K562 (cell line): Measurements from ENCODE around the gene LMAN2. TPM values are rescaled to one million over a fixed set of nuclear protein-coding genes. Genes with fewer than 3 reads are reported as not detected.

ENCODE experiments used
- ATAC-seq: fragments of 200-7000 bp; cut with Tn5 transposase; 3 replicates; pipeline ENCODE4 v1.9.1; 2020; ENCODE audit warnings: moderate library complexity
- BruUV-seq: library from RNA; stranded (reverse); fragments of 400-500 nt; replicated peaks from 2 replicates; lab custom pipeline; 2021; lab: Mats Ljungman, UMichigan
- CTCF ChIA-PET: fragments of 300-600 bp; formaldehyde crosslinking; extraction: SDS; loops from one replicate; lab custom pipeline; 2021; ENCODE audit warnings: low intra/inter-chr PET ratio; lab: Yijun Ruan, JAX
- POLR2A ChIA-PET: fragments of 300-600, 350-650 bp; sonication (Branson Sonifier 250); formaldehyde crosslinking; extraction: SDS; loops from one replicate; lab custom pipeline; 2021; ENCODE audit warnings: antibody characterized with exemption, inconsistent platforms; lab: Yijun Ruan, JAX
- DNase-seq, 4 experiments: peaks; one replicate each; pipeline versions ENCODE4 v3.0.0 to v3.0.0-alpha.2; 2011 to 2018; ENCODE audit warnings: low spot score in 3 of 4, mixed read lengths in 3 of 4; ENCODE audit errors: extremely low read depth in 1 of 4
- FAIRE-seq: peaks from 2 replicates; lab custom pipeline; 2011; peaks lifted over from hg19 to GRCh38; lab: Jason Lieb, UNC
- H2AFZ ChIP-seq: 2 replicates; pipeline ENCODE4 v1.6.0; 2011; ENCODE audit warnings: low read depth, low read length, control low read depth, inconsistent platforms
- H3K27ac ChIP-seq: fragments of 200-600 bp; 3 replicates; pipeline ENCODE4 v1.8.0; 2011; ENCODE audit warnings: low read depth, mild to moderate bottlenecking, control low read depth, inconsistent platforms, low read length, moderate library complexity, mixed read lengths; ENCODE audit errors: extremely low read depth
- H3K27me3 ChIP-seq, 2 experiments: fragments of 300-600 bp in 1 of 2; 2 replicates in 1 of 2; 3 replicates in 1 of 2; pipeline versions ENCODE4 v1.6.0 to v1.8.0; 2011; ENCODE audit warnings: inconsistent platforms in 2 of 2, low read length in 2 of 2, mild to moderate bottlenecking in 1 of 2, mixed read lengths in 1 of 2, moderate library complexity in 1 of 2; ENCODE audit not compliant: control insufficient read depth in 2 of 2, insufficient read depth in 2 of 2
- H3K36me3 ChIP-seq: fragments of 300-600 bp; 3 replicates; pipeline ENCODE4 v1.8.0; 2011; ENCODE audit warnings: mild to moderate bottlenecking, low read length, inconsistent platforms; ENCODE audit not compliant: control insufficient read depth, insufficient read depth
- H3K4me1 ChIP-seq, 2 experiments: fragments of 200-600 bp in 1 of 2; replicated peaks in 1 of 2; 2 replicates in 1 of 2; 3 replicates in 1 of 2; pipeline versions ENCODE4 v1.5.1 to v1.8.0; 2011; ENCODE audit warnings: inconsistent platforms in 2 of 2, low read length in 2 of 2, mild to moderate bottlenecking in 1 of 2, mixed read lengths in 1 of 2, moderate library complexity in 1 of 2; ENCODE audit not compliant: control insufficient read depth in 2 of 2, insufficient read depth in 2 of 2
- H3K4me2 ChIP-seq: 2 replicates; pipeline ENCODE4 v1.6.1; 2011; ENCODE audit warnings: low read length, control low read depth, inconsistent platforms, mixed read lengths; ENCODE audit not compliant: insufficient read depth
- H3K4me3 ChIP-seq: fragments of 200-600 bp; sonication (generic), shearing (Covaris generic); 2 replicates; pipeline ENCODE4 v1.5.1; 2016; ENCODE audit warnings: control low read depth, inconsistent platforms
- H3K79me2 ChIP-seq: fragments of 200-600 bp; 3 replicates; pipeline ENCODE4 v1.8.0; 2011; ENCODE audit warnings: low read length, inconsistent platforms; ENCODE audit not compliant: control insufficient read depth, insufficient read depth
- H3K9ac ChIP-seq, 2 experiments: 2 replicates each; pipeline versions ENCODE4 v1.6.0 to v1.6.1; 2011; ENCODE audit warnings: low read depth in 2 of 2, low read length in 2 of 2, control low read depth in 1 of 2, inconsistent platforms in 1 of 2, mild to moderate bottlenecking in 1 of 2, mixed read lengths in 1 of 2; ENCODE audit not compliant: insufficient read depth in 1 of 2
- H3K9me1 ChIP-seq: one replicate; pipeline ENCODE4 v1.6.0; 2011; ENCODE audit warnings: inconsistent platforms, mild to moderate bottlenecking, low read length, moderate library complexity; ENCODE audit not compliant: control insufficient read depth, insufficient read depth
- H3K9me3 ChIP-seq: replicated peaks from 2 replicates; pipeline ENCODE4 v1.5.1; 2011; ENCODE audit warnings: low read depth, low read length, inconsistent platforms; ENCODE audit not compliant: control insufficient read depth, insufficient read depth
- H4K20me1 ChIP-seq: replicated peaks from 2 replicates; pipeline ENCODE4 v1.6.1; 2011; ENCODE audit warnings: low read length, inconsistent platforms, mixed read lengths; ENCODE audit not compliant: control insufficient read depth, insufficient read depth
- COPS2 ChIP-seq: fragments of 450-650 bp; conservative IDR thresholded peaks from 2 replicates; pipeline ENCODE4 v1.6.1; 2016; ENCODE audit warnings: mild to moderate bottlenecking, moderate library complexity
- DMBX1 ChIP-seq: fragments of 250-450 bp; sonication (Bioruptor Pico); IDR thresholded peaks from 2 replicates; pipeline ENCODE4 v1.8.0; 2022; ENCODE audit warnings: inconsistent platforms, mild to moderate bottlenecking, moderate library complexity, borderline replicate concordance
- FOXA3 ChIP-seq, 2 experiments: fragments of 450-650 bp in 1 of 2; sonication (generic) in 1 of 2; formaldehyde crosslinking; IDR thresholded peaks in 1 of 2; conservative IDR thresholded peaks in 1 of 2; 2 replicates each; pipeline versions ENCODE4 v1.4.0 to v1.8.0; 2020 to 2022; ENCODE audit warnings: mild to moderate bottlenecking in 2 of 2, missing genetic modification reagents in 1 of 2
- GATAD2A ChIP-seq: fragments of 450-650 bp; IDR thresholded peaks from 2 replicates; pipeline ENCODE4 v1.6.1; 2017
- RBM17 ChIP-seq: fragments of 200-400 bp; formaldehyde crosslinking; IDR thresholded peaks from 2 replicates; pipeline ENCODE4 v1.6.1; 2017; ENCODE audit warnings: low read depth, mild to moderate bottlenecking, low read length, borderline replicate concordance
- SMC3 ChIP-seq: conservative IDR thresholded peaks from 2 replicates; pipeline ENCODE4 v1.6.1; 2011; ENCODE audit warnings: low read depth, low read length, improper control_type of control experiment; ENCODE audit not compliant: insufficient read depth
- SPI1 ChIP-seq: IDR thresholded peaks from 2 replicates; pipeline ENCODE4 v1.6.1; 2011; ENCODE audit warnings: low read depth, low read length, control low read depth, borderline replicate concordance
- SRF ChIP-seq, 2 experiments: fragments of 250-450, 450-650 bp in 1 of 2; sonication (Bioruptor Pico) in 1 of 2; sonication (generic) in 1 of 2; formaldehyde crosslinking; IDR thresholded peaks; 2 replicates each; pipeline versions ENCODE4 v1.5.0 to v1.5.1; 2020 to 2022; ENCODE audit warnings: mild to moderate bottlenecking in 1 of 2, missing genetic modification reagents in 1 of 2
- ZNF316 ChIP-seq: fragments of 450-650 bp; IDR thresholded peaks from 2 replicates; pipeline ENCODE4 v1.6.1; 2016
- WGBS: fragments of 100-300 bp; shearing (Covaris generic); methylation state at CpG from one replicate; pipeline ENCODE4 v1.1.6; 2016; ENCODE audit warnings: low coverage, mixed read lengths; ENCODE audit not compliant: insufficient coverage; ENCODE audit errors: missing lambda C conversion rate; 5-methylcytosine and 5-hydroxymethylcytosine counted together
- in situ Hi-C: fragments of 300-500 bp; cut with MboI; formaldehyde crosslinking; loops from 4 replicates; pipeline ENCODE4 v1.15.0; 2018; ENCODE audit warnings: inconsistent platforms, mixed read lengths
- intact Hi-C: fragments of 100-400 bp; cut with micrococcal nuclease; formaldehyde crosslinking; loops from 2 replicates; pipeline ENCODE4 v1.14.2; 2022
- polyA plus RNA-seq, 8 experiments: library from polyadenylated mRNA; depleted of rRNA in 4 of 8; stranded (reverse) in 5 of 8; unstranded in 3 of 8; fragments of >200 nt; fragmentation: Nextera tagmentation in 2 of 8; fragmentation: Illumina TruSeq in 1 of 8; extraction: Ambion mirVana in 2 of 8; extraction: Trizol in 1 of 8; gene quantifications; 2 replicates each; pipeline versions ENCODE4 v1.2.1 to v1.2.3, GENCODE V29; 2011 to 2014; ENCODE audit warnings: inconsistent platforms in 1 of 8, missing spikeins in 1 of 8
- total RNA-seq, 7 experiments: library from RNA; depleted of rRNA in 6 of 7; stranded (reverse); fragments of >200 nt in 6 of 7; fragmentation: Illumina TruSeq in 2 of 7; extraction: Trizol in 2 of 7; gene quantifications; 2 replicates each; pipeline versions ENCODE4 v1.2.1 to v1.2.3, GENCODE V29; 2011 to 2021; ENCODE audit warnings: low replicate concordance in 1 of 7
- TF ChIP-seq, protein P1 (sequence below): IDR thresholded peaks from 2 replicates; pipeline ENCODE4 v1.6.1; 2011; ENCODE audit not compliant: insufficient read length; ENCODE audit errors: extremely low read depth
- TF ChIP-seq, protein P2 (sequence below), 2 experiments: fragments of 450-650 bp; conservative IDR thresholded peaks; 2 replicates each; pipeline ENCODE4 v1.6.1; 2017; ENCODE audit warnings: mild to moderate bottlenecking in 2 of 2, moderate library complexity in 2 of 2

Gene LMAN2
- total and polyA plus RNA-seq, 9 of the 15 experiments (the other 6 are each of a cell fraction or from before 2014, with no cell fraction given) = 2.7 to 254 (median 136) TPM

DNA sequence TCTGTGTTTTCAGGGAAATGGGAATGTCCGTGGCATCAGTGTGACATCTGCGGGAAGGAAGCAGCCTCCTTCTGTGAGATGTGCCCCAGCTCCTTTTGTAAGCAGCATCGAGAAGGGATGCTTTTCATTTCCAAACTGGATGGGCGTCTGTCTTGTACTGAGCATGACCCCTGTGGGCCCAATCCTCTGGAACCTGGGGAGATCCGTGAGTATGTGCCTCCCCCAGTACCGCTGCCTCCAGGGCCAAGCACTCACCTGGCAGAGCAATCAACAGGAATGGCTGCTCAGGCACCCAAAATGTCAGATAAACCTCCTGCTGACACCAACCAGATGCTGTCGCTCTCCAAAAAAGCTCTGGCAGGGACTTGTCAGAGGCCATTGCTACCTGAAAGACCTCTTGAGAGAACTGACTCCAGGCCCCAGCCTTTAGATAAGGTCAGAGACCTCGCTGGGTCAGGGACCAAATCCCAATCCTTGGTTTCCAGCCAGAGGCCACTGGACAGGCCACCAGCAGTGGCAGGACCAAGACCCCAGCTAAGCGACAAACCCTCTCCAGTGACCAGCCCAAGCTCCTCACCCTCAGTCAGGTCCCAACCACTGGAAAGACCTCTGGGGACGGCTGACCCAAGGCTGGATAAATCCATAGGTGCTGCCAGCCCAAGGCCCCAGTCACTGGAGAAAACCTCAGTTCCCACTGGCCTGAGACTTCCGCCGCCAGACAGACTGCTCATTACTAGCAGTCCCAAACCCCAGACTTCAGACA lies 57.5 kb downstream of the LMAN2 start:
- peaks cover 73% of the 10 kb centered on the region for H3K36me3 ChIP-seq
- DNase-seq (no peak), ATAC-seq (no peak), FAIRE-seq (no peak)
- H3K9me1 ChIP-seq = no peaks in the 10 kb centered on the region
- H3K9ac ChIP-seq = peak overlapping the region in 1 of 2 experiments; percentile 46; a peak in 1 of 4 replicates
- intact Hi-C loops (no loop called here), in situ Hi-C loops (no loop called here)
- no peak overlapping the region for H3K27ac ChIP-seq
- H3K4me2 ChIP-seq = no peak overlapping the region
- TF ChIP-seq COPS2 (no peak), SRF (CRISPR knock-in tag; IDR thresholded peaks at IDR 0.05) (no peak), SPI1 (no peak), GATAD2A (no peak), RBM17 (no peak)
- ChIA-PET CTCF (no interaction called here), POLR2A (interaction anchor here (0.6 to 1.1 kb wide), 4 partner anchors 10 to 74 kb away, joined by 3 read pairs; no protein-coding TSS in a partner anchor)
- BruUV-seq = no TSS peak
- no peaks in the 10 kb centered on the region for H3K9me3 ChIP-seq
- no peak overlapping the region for H2AFZ ChIP-seq
- 92% methylated on average over 12 of the region's 12 CpGs for WGBS
- H3K4me1 ChIP-seq = no peaks in the 10 kb centered on the region
- H3K79me2 ChIP-seq = no peaks in the 10 kb centered on the region
- H3K4me3 ChIP-seq = no peak overlapping the region
- no peaks in the 10 kb centered on the region for H4K20me1 ChIP-seq
- H3K27me3 ChIP-seq = no peaks in the 10 kb centered on the region

DNA sequence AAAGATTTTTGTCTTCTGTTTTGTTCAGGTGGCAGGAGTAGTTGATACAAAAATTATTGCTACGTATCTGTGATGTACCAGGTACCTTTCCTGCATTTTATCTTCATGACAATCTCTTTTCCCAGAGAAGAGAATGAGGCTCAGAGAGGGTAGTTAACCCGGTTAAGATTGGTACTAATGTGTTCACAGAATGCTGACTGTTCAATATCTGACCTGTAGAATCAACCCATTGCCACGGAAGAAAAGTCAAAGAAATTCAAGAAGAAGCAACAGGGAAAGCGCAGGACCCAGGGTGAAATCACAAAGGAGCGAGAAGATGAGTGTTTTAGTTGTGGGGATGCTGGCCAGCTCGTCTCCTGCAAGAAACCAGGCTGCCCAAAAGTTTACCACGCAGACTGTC lies 59.7 kb downstream of the LMAN2 start:
- BruUV-seq = no TSS peak
- no peaks in the 10 kb centered on the region for H3K4me1 ChIP-seq
- no peak overlapping the region for H3K9ac ChIP-seq
- in situ Hi-C loops = no loop called here
- peaks cover 81% of the 10 kb centered on the region for H3K36me3 ChIP-seq
- intact Hi-C loops = no loop called here
- H3K4me3 ChIP-seq = no peak overlapping the region
- H3K4me2 ChIP-seq = no peak overlapping the region
- no peak overlapping the region for H2AFZ ChIP-seq
- H3K79me2 ChIP-seq = no peaks in the 10 kb centered on the region
- POLR2A ChIA-PET = no interaction called here
- ATAC-seq (no peak), FAIRE-seq (no peak), DNase-seq (no peak)
- H3K27me3 ChIP-seq = no peaks in the 10 kb centered on the region
- H3K9me3 ChIP-seq = no peaks in the 10 kb centered on the region
- H3K9me1 ChIP-seq = no peaks in the 10 kb centered on the region
- 91% methylated on average over 7 of the region's 7 CpGs for WGBS
- CTCF ChIA-PET = no interaction called here
- no peak overlapping the region for H3K27ac ChIP-seq
- no peaks in the 10 kb centered on the region for H4K20me1 ChIP-seq
- TF ChIP-seq, protein P1, sequence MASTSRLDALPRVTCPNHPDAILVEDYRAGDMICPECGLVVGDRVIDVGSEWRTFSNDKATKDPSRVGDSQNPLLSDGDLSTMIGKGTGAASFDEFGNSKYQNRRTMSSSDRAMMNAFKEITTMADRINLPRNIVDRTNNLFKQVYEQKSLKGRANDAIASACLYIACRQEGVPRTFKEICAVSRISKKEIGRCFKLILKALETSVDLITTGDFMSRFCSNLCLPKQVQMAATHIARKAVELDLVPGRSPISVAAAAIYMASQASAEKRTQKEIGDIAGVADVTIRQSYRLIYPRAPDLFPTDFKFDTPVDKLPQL = no peak
- TF ChIP-seq DMBX1 (CRISPR knock-in tag) (no peak), SMC3 (no peak), FOXA3 (CRISPR knock-in tag; conservative IDR thresholded peaks at IDR 0.05 in 1 of 2, IDR thresholded peaks at IDR 0.05 in 1 of 2) (no peak), ZNF316 (peak; percentile 67; the same call in 1 of the 2 replicates)
- TF ChIP-seq, protein P2, sequence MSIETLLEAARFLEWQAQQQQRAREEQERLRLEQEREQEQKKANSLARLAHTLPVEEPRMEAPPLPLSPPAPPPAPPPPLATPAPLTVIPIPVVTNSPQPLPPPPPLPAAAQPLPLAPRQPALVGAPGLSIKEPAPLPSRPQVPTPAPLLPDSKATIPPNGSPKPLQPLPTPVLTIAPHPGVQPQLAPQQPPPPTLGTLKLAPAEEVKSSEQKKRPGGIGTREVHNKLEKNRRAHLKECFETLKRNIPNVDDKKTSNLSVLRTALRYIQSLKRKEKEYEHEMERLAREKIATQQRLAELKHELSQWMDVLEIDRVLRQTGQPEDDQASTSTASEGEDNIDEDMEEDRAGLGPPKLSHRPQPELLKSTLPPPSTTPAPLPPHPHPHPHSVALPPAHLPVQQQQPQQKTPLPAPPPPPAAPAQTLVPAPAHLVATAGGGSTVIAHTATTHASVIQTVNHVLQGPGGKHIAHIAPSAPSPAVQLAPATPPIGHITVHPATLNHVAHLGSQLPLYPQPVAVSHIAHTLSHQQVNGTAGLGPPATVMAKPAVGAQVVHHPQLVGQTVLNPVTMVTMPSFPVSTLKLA (conservative IDR thresholded peaks at IDR 0.05) = no peak
